ENCODE data around the gene GNPDA1. TPM values are rescaled to one million over a fixed set of nuclear protein-coding genes. Genes with fewer than 3 reads are reported as not detected.

Gene GNPDA1
- total RNA-seq, 4 donors from 2014 or later = 14.9 to 31.9 (median 23.5) TPM

GRCh38 chr5:141966275-141966962, 46.4 kb downstream of the GNPDA1 start:
- Histone ChIP-seq H3K9me3 (no peaks in the 10 kb centered on the region), H3K4me3 (no peak overlapping the region), H3K36me3 (no peaks in the 10 kb centered on the region), H3K4me1 (peaks cover 0 to 18% (median 3%) of the 10 kb centered on the region in 4 donors), H3K27ac (no peak overlapping the region), H3K27me3 (no peaks in the 10 kb centered on the region)
- TF ChIP-seq CTCF (IDR thresholded peaks at IDR 0.05) (no peak), POLR2A (IDR thresholded peaks at IDR 0.05) (no peak)
- no peak for DNase-seq

- no peak overlapping the region for H3K4me3 ChIP-seq
- no peak for TF ChIP-seq CTCF (IDR thresholded peaks at IDR 0.05)
- TF ChIP-seq POLR2A (IDR thresholded peaks at IDR 0.05) = no peak
- no peaks in the 10 kb centered on the region for H3K9me3 ChIP-seq
These were observed 47.8 kb downstream of the GNPDA1 start for GRCh38 chr5:141965071-141965470.

GRCh38 chr5:141963701-141964100, 49.1 kb downstream of the GNPDA1 start:
- H3K36me3 ChIP-seq = no peaks in the 10 kb centered on the region
- TF ChIP-seq CTCF (IDR thresholded peaks at IDR 0.05) (no peak), POLR2A (IDR thresholded peaks at IDR 0.05) (no peak)
- H3K4me3 ChIP-seq = no peak overlapping the region
- H3K27ac ChIP-seq = no peak overlapping the region
- peaks cover 0 to 3% (median 1%) of the 10 kb centered on the region in 4 donors for H3K4me1 ChIP-seq
- no peak for DNase-seq
- H3K27me3 ChIP-seq = no peaks in the 10 kb centered on the region
- H3K9me3 ChIP-seq = no peaks in the 10 kb centered on the region

More at GRCh38 chr5:141965071-141965470, 47.8 kb downstream of the GNPDA1 start:
- Histone ChIP-seq H3K27ac (no peak overlapping the region), H3K4me1 (peaks cover 0 to 6% (median 2%) of the 10 kb centered on the region in 4 donors), H3K36me3 (no peaks in the 10 kb centered on the region), H3K27me3 (no peaks in the 10 kb centered on the region)
- DNase-seq = peak in 1 of 3 donors; percentile 22

GRCh38 chr5:141961466-141961865, 51.4 kb downstream of the GNPDA1 start:
- peaks cover 0 to 11% (median 2%) of the 10 kb centered on the region in 4 donors for H3K4me1 ChIP-seq
- H3K27ac ChIP-seq = peak overlapping the region in 1 of 4 donors; percentile 47
- no peak overlapping the region for H3K4me3 ChIP-seq
- no peaks in the 10 kb centered on the region for H3K27me3 ChIP-seq
- H3K9me3 ChIP-seq = no peaks in the 10 kb centered on the region
- TF ChIP-seq POLR2A (IDR thresholded peaks at IDR 0.05) (no peak), CTCF (IDR thresholded peaks at IDR 0.05) (no peak)
- H3K36me3 ChIP-seq = no peaks in the 10 kb centered on the region
- no peak for DNase-seq

GRCh38 chr5:141960449-141961323, 52.1 kb downstream of the GNPDA1 start:
- Histone ChIP-seq H3K36me3 (no peaks in the 10 kb centered on the region), H3K27ac (peak overlapping the region in 2 of 4 donors; percentile 35 to 47), H3K4me3 (no peak overlapping the region), H3K27me3 (no peaks in the 10 kb centered on the region), H3K4me1 (peaks cover 0 to 11% (median 2%) of the 10 kb centered on the region in 4 donors), H3K9me3 (no peaks in the 10 kb centered on the region)
- peak; percentile 88 to 96 (median 88) for DNase-seq
- TF ChIP-seq POLR2A (IDR thresholded peaks at IDR 0.05) = no peak
- TF ChIP-seq CTCF (IDR thresholded peaks at IDR 0.05) = peak; percentile 75 to 92 (median 88)
